Naive thymus-derived CD4-positive, alpha-beta T cell (primary cell): ENCODE results near the gene IL9R. TPM values are rescaled to one million over a fixed set of nuclear protein-coding genes. Genes with fewer than 3 reads are reported as not detected.
A peak's percentile ranks its signal among the peaks of the same experiment; 100 is the strongest.
"Not testable (repeated sequence)": the region's sequence is repeated elsewhere in the genome, so short reads cannot be mapped to it uniquely, and the experiment has no call there.

Experiments used
- ATAC-seq: fragments of 150-1000 bp; cut with Tn5 transposase; 2 replicates; pipeline ENCODE4 v1.10.0; 2021; ENCODE audit warnings: mild to moderate bottlenecking, moderate library complexity
- CTCF ChIA-PET: fragments of 350-600 bp; sonication (Branson Sonifier 250); formaldehyde crosslinking; loops from one replicate; lab custom pipeline; 2021; ENCODE audit warnings: antibody characterized with exemption; lab: Charles Lee
- POLR2A ChIA-PET: fragments of 350-600 bp; sonication (Branson Sonifier 250); formaldehyde crosslinking; loops from one replicate; lab custom pipeline; 2021; ENCODE audit warnings: antibody characterized with exemption, inconsistent platforms; lab: Charles Lee
- DNase-seq, 9 donors: peaks; one replicate each; pipeline versions ENCODE4 v3.0.0 to v3.0.0-alpha.2; 2020 to 2022; ENCODE audit warnings: mixed read lengths in 1 of 9
- H3K27ac ChIP-seq: one replicate; pipeline ENCODE4 v1.7.0; 2013; ENCODE audit warnings: mild to moderate bottlenecking, low read depth, low read length, moderate library complexity
- H3K27me3 ChIP-seq, 2 donors: one replicate each; pipeline ENCODE4 v1.7.0; 2013; ENCODE audit warnings: low read length in 2 of 2, mild to moderate bottlenecking in 2 of 2, moderate library complexity in 2 of 2; ENCODE audit not compliant: control insufficient read depth in 2 of 2, insufficient read depth in 2 of 2
- H3K36me3 ChIP-seq, 3 experiments: 1 replicate in 2 of 3; 2 replicates in 1 of 3; pipeline ENCODE4 v1.7.0; 2013; ENCODE audit warnings: low read length in 3 of 3, mild to moderate bottlenecking in 3 of 3, moderate library complexity in 1 of 3; ENCODE audit not compliant: insufficient read depth in 3 of 3, control insufficient read depth in 2 of 3
- H3K4me1 ChIP-seq, 2 donors: one replicate each; pipeline ENCODE4 v1.7.0; 2013; ENCODE audit warnings: low read length in 2 of 2, mild to moderate bottlenecking in 2 of 2, moderate library complexity in 1 of 2; ENCODE audit not compliant: control insufficient read depth in 2 of 2, insufficient read depth in 2 of 2
- H3K4me3 ChIP-seq: 2 replicates; pipeline ENCODE4 v1.7.0; 2013; ENCODE audit warnings: mild to moderate bottlenecking, low read length
- H3K9me3 ChIP-seq, 3 experiments: 1 replicate in 2 of 3; 2 replicates in 1 of 3; pipeline ENCODE4 v1.7.0; 2013; ENCODE audit warnings: low read length in 3 of 3; ENCODE audit not compliant: control insufficient read depth in 2 of 3
- H3K27ac Mint-ChIP-seq, 9 donors: one replicate each; pipeline ENCODE4 v1.8.0; 2020 to 2022; ENCODE audit warnings: mixed read lengths in 9 of 9, mild to moderate bottlenecking in 8 of 9, moderate library complexity in 5 of 9, inconsistent platforms in 2 of 9
- H3K27me3 Mint-ChIP-seq, 5 donors: one replicate each; pipeline ENCODE4 v1.8.0; 2021 to 2022; ENCODE audit warnings: mixed read lengths in 5 of 5, mild to moderate bottlenecking in 1 of 5
- H3K36me3 Mint-ChIP-seq, 5 donors: one replicate each; pipeline ENCODE4 v1.8.0; 2020 to 2022; ENCODE audit warnings: mixed read lengths in 5 of 5, mild to moderate bottlenecking in 3 of 5, inconsistent platforms in 1 of 5
- H3K4me1 Mint-ChIP-seq, 7 donors: one replicate each; pipeline ENCODE4 v1.8.0; 2020 to 2022; ENCODE audit warnings: mixed read lengths in 7 of 7, mild to moderate bottlenecking in 3 of 7, inconsistent platforms in 1 of 7
- H3K4me3 Mint-ChIP-seq, 10 donors: one replicate each; pipeline ENCODE4 v1.8.0; 2020 to 2022; ENCODE audit warnings: mild to moderate bottlenecking in 10 of 10, mixed read lengths in 10 of 10, moderate library complexity in 6 of 10, inconsistent platforms in 2 of 10
- H3K9me3 Mint-ChIP-seq, 11 donors: one replicate each; pipeline ENCODE4 v1.8.0; 2020 to 2022; ENCODE audit warnings: mixed read lengths in 11 of 11, mild to moderate bottlenecking in 4 of 11, inconsistent platforms in 1 of 11, moderate library complexity in 1 of 11
- intact Hi-C, 2 donors: fragments of 100-400 bp; cut with micrococcal nuclease; formaldehyde crosslinking; loops; one replicate each; pipeline ENCODE4 v1.15.1; 2023
- polyA plus RNA-seq, 2 donors: library from polyadenylated mRNA; unstranded; fragments of 300-500 nt; fragmentation: Illumina TruSeq; gene quantifications; one replicate each; pipeline ENCODE4 v1.2.3, GENCODE V29; 2021
- total RNA-seq, 6 experiments: library from RNA in 5 of 6; stranded (reverse) in 5 of 6; gene quantifications; 1 replicate in 5 of 6; 2 replicates in 1 of 6; pipeline ENCODE4 v1.2.3 and lab custom pipeline; 2021 to 2026

The IL9R gene
- total and polyA plus RNA-seq, 7 experiments from 2014 or later = 0.12 to 52.7 (median 1.4) TPM; not detected in 1

DNA sequence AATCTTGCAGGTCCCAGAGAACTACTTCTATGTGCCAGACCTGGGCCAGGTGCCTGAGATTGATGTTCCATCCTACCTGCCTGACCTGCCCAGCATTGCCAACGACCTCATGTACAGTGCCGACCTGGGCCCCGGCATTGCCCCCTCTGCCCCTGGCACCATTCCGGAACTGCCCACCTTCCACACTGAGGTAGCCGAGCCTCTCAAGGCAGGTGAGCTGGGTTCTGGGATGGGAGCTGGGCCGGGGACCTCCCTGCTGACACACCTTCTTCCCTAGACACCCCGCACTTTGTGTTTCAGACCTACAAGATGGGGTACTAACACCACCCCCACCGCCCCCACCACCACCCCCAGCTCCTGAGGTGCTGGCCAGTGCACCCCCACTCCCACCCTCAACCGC lies 25.5 kb downstream of the IL9R start:
- H3K4me1 Mint-ChIP-seq, H3K27ac Mint-ChIP-seq, POLR2A ChIA-PET: not testable (repeated sequence)

DNA sequence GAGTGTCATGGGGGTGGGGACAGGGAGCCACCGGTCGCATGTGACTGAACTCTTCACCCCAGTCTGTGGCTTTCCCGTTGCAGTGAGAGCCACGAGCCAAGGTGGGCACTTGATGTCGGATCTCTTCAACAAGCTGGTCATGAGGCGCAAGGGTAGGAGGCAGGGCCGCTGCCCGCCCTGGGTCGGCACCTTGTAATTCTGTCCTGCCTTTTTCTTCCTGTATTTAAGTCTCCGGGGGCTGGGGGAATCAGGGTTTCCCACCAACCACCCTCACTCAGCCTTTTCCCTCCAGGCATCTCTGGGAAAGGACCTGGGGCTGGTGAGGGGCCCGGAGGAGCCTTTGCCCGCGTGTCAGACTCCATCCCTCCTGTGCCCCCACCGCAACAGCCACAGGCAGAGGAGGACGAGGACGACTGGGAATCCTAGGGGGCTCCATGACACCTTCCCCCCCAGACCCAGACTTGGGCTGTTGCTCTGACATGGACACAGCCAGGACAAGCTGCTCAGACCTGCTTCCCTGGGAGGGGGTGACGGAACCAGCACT lies 27.5 kb downstream of the IL9R start:
- ATAC-seq, H3K27ac Mint-ChIP-seq, POLR2A ChIA-PET, CTCF ChIA-PET, H3K4me3 ChIP-seq, H3K9me3 ChIP-seq, DNase-seq, H3K36me3 Mint-ChIP-seq, intact Hi-C loops, H3K9me3 Mint-ChIP-seq, H3K4me1 ChIP-seq, H3K36me3 ChIP-seq, H3K4me1 Mint-ChIP-seq, H3K27me3 Mint-ChIP-seq, H3K27ac ChIP-seq, H3K27me3 ChIP-seq: not testable (repeated sequence)
- peak overlapping the region in 1 of 10 donors; percentile 14 for H3K4me3 Mint-ChIP-seq

More for the DNA sequence above, 25.5 kb downstream of the IL9R start:
- ATAC-seq, CTCF ChIA-PET, H3K27me3 ChIP-seq, H3K4me3 Mint-ChIP-seq, DNase-seq, intact Hi-C loops, H3K9me3 Mint-ChIP-seq, H3K9me3 ChIP-seq, H3K36me3 ChIP-seq, H3K4me3 ChIP-seq, H3K27me3 Mint-ChIP-seq, H3K27ac ChIP-seq, H3K36me3 Mint-ChIP-seq, H3K4me1 ChIP-seq: not testable (repeated sequence)

DNA sequence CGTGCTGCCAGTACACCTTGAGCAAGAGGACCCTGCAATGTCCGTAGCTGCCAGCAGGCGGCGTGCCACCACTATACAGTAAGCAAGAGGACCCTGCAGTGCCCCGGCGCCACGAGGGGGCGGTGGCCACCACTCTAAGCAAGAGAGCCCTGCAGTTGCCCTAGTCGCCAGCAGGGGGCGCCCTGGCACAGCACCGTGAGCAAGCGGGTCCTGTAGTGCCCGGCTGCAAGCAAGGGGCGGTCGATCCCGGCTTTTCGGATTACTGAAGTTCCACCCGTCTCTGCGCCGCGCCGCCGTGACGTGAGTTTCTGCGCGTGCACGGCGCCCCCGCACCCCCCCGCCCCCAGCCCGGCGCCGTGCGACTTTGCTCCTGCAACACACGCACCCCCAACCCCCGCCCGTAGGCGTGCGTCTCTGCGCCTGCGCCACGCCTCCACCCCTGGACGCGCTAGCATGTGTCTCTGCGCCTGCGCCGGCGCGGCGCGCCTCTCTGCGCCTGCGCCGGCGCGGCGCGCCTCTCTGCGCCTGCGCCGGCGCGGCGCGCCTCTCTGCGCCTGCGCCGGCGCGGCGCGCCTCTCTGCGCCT lies 31.2 kb downstream of the IL9R start:
- CTCF ChIA-PET, H3K4me3 Mint-ChIP-seq, DNase-seq, H3K27me3 Mint-ChIP-seq, H3K9me3 Mint-ChIP-seq, H3K27me3 ChIP-seq, H3K36me3 ChIP-seq, H3K9me3 ChIP-seq, H3K27ac ChIP-seq, H3K4me3 ChIP-seq, H3K27ac Mint-ChIP-seq, H3K36me3 Mint-ChIP-seq, H3K4me1 ChIP-seq, POLR2A ChIA-PET, intact Hi-C loops, H3K4me1 Mint-ChIP-seq: not testable (repeated sequence)
- ATAC-seq = peak; percentile 22

DNA sequence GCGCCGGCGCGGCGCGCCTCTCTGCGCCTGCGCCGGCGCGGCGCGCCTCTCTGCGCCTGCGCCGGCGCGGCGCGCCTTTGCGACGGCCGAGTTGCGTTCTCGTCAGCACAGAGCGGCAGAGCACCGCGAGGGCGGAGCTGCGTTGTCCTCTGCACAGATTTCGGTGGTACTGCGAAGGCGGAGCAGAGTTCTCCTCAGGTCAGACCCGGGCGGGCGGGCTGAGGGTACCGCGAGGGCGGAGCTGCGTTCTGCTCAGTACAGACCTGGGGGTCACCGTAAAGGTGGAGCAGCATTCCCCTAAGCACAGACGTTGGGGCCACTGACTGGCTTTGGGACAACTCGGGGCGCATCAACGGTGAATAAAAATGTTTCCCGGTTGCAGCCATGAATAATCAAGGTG lies 31.8 kb downstream of the IL9R start:
- ATAC-seq, H3K9me3 ChIP-seq, intact Hi-C loops, H3K27me3 ChIP-seq, H3K4me1 ChIP-seq, H3K4me3 ChIP-seq, POLR2A ChIA-PET, DNase-seq, H3K36me3 ChIP-seq, CTCF ChIA-PET, H3K9me3 Mint-ChIP-seq, H3K4me3 Mint-ChIP-seq, H3K27ac Mint-ChIP-seq, H3K36me3 Mint-ChIP-seq, H3K4me1 Mint-ChIP-seq, H3K27me3 Mint-ChIP-seq, H3K27ac ChIP-seq: not testable (repeated sequence)

DNA sequence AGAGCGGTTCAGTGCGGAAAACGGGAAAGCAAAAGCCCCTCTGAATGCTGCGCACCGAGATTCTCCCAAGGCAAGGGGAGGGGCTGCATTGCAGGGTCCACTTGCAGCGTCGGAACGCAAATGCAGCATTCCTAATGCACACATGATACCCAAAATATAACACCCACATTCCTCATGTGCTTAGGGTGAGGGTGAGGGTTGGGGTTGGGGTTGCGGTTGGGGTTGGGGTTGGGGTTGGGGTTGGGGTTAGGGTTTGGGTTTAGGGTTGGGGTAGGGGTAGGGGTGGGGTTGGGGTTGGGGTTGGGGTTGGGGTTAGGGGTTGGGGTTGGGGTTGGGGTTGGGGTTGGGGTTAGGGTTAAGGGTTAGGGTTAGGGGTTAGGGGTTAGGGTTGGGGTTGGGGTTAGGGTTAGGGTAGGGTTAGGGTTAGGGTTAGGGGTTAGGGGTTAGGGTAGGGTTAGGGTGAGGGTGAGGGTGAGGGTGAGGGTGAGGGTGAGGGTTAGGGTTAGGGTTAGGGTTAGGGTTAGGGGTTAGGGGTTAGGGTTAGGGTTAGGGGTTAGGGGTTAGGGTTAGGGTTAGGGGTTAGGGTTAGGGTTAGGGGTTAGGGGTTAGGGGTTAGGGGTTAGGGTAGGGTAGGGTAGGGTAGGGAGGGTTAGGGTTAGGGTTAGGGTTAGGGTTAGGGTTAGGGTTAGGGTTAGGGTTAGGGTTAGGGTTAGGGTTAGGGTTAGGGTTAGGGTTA lies 32.4 kb downstream of the IL9R start:
- intact Hi-C loops, H3K36me3 ChIP-seq, H3K27ac Mint-ChIP-seq, H3K9me3 Mint-ChIP-seq, POLR2A ChIA-PET, H3K27me3 Mint-ChIP-seq, H3K4me1 Mint-ChIP-seq, H3K4me3 Mint-ChIP-seq, H3K27me3 ChIP-seq, H3K4me1 ChIP-seq, H3K36me3 Mint-ChIP-seq, CTCF ChIA-PET, H3K4me3 ChIP-seq, H3K9me3 ChIP-seq, ATAC-seq, H3K27ac ChIP-seq: not testable (repeated sequence)
- DNase-seq = peak in 1 of 9 donors; percentile 41

DNA sequence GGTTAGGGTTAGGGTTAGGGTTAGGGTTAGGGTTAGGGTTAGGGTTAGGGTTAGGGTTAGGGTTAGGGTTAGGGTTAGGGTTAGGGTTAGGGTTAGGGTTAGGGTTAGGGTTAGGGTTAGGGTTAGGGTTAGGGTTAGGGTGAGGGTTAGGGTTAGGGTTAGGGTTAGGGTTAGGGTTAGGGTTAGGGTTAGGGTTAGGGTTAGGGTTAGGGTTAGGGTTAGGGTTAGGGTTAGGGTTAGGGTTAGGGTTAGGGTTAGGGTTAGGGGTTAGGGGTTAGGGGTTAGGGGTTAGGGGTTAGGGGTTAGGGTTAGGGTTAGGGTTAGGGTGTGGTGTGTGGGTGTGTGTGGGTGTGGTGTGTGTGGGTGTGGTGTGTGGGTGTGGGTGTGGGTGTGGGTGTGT lies 33.0 kb downstream of the IL9R start:
- H3K27me3 ChIP-seq, H3K4me1 Mint-ChIP-seq, CTCF ChIA-PET, H3K9me3 ChIP-seq, H3K4me1 ChIP-seq, H3K27me3 Mint-ChIP-seq, H3K27ac ChIP-seq, ATAC-seq, H3K9me3 Mint-ChIP-seq, H3K4me3 Mint-ChIP-seq, H3K36me3 Mint-ChIP-seq, H3K4me3 ChIP-seq, H3K36me3 ChIP-seq, POLR2A ChIA-PET, intact Hi-C loops, H3K27ac Mint-ChIP-seq: not testable (repeated sequence)
- DNase-seq = peak in 8 of 9 donors; percentile 14 to 73 (median 18)
